T-cell (primary cell): ENCODE results near the gene TFF2. TPM values are rescaled to one million over a fixed set of nuclear protein-coding genes. Genes with fewer than 3 reads are reported as not detected.

Experiments
- ATAC-seq, 4 experiments: fragments of 200-7000 bp in 3 of 4; fragments of 150-1000 bp in 1 of 4; cut with Tn5 transposase; replicated peaks in 1 of 4; 1 replicate in 3 of 4; 2 replicates in 1 of 4; pipeline ENCODE4 v1.10.0; 2021; ENCODE audit warnings: moderate library complexity in 3 of 4, mild to moderate bottlenecking in 2 of 4, moderate number of reproducible peaks in 1 of 4
- CTCF ChIA-PET, 2 donors: fragments of 300-600 bp; sonication (Branson Sonifier 250); formaldehyde crosslinking; loops; one replicate each; lab custom pipeline; 2022; ENCODE audit warnings: antibody characterized with exemption in 2 of 2; lab: Charles Lee
- POLR2A ChIA-PET, 2 donors: fragments of 300-600 bp; sonication (Branson Sonifier 250); formaldehyde crosslinking; loops; one replicate each; lab custom pipeline; 2022; ENCODE audit warnings: antibody characterized with exemption in 2 of 2; lab: Charles Lee
- DNase-seq, 35 experiments: peaks; one replicate each; pipeline versions ENCODE4 v3.0.0 to v3.0.0-alpha.2; 2013 to 2023
- H3K27ac ChIP-seq: one replicate; pipeline ENCODE4 v1.5.1; 2013; ENCODE audit warnings: low read length
- H3K27me3 ChIP-seq, 2 experiments: replicated peaks in 1 of 2; 1 replicate in 1 of 2; 2 replicates in 1 of 2; pipeline versions ENCODE4 v1.6.1 to v1.7.0; 2013; ENCODE audit warnings: low read length in 1 of 2, mixed read lengths in 1 of 2; ENCODE audit not compliant: control insufficient read depth in 2 of 2, insufficient read depth in 2 of 2; ENCODE audit errors: extremely low read depth in 1 of 2
- H3K36me3 ChIP-seq, 2 donors: 1 replicate in 1 of 2; 2 replicates in 1 of 2; pipeline versions ENCODE4 v1.6.1 to v1.7.0; 2013; ENCODE audit warnings: low read length in 1 of 2; ENCODE audit not compliant: control insufficient read depth in 2 of 2, insufficient read depth in 1 of 2; ENCODE audit errors: extremely low read depth in 1 of 2
- H3K4me1 ChIP-seq, 2 experiments: 1 replicate in 1 of 2; 2 replicates in 1 of 2; pipeline versions ENCODE4 v1.6.1 to v1.7.0; 2013; ENCODE audit warnings: low read length in 2 of 2, mixed read lengths in 1 of 2; ENCODE audit not compliant: insufficient read depth in 2 of 2, control insufficient read depth in 1 of 2; ENCODE audit errors: extremely low read depth in 1 of 2
- H3K4me3 ChIP-seq, 2 donors: 1 replicate in 1 of 2; 2 replicates in 1 of 2; pipeline versions ENCODE4 v1.5.1 to v1.7.0; 2013; ENCODE audit warnings: mild to moderate bottlenecking in 2 of 2, low read length in 1 of 2, moderate library complexity in 1 of 2; ENCODE audit not compliant: control insufficient read depth in 1 of 2; ENCODE audit errors: extremely low read depth in 1 of 2
- H3K9me3 ChIP-seq: 2 replicates; pipeline ENCODE4 v1.7.0; 2013
- H3K27ac Mint-ChIP-seq, 2 donors: one replicate each; pipeline ENCODE4 v1.8.0; 2020 to 2021; ENCODE audit warnings: mild to moderate bottlenecking in 2 of 2, mixed read lengths in 2 of 2
- H3K27me3 Mint-ChIP-seq, 2 donors: one replicate each; pipeline ENCODE4 v1.8.0; 2021 to 2022; ENCODE audit warnings: mixed read lengths in 2 of 2
- H3K36me3 Mint-ChIP-seq: one replicate; pipeline ENCODE4 v1.8.0; 2021; ENCODE audit warnings: mixed read lengths
- H3K4me1 Mint-ChIP-seq, 3 donors: one replicate each; pipeline ENCODE4 v1.8.0; 2020 to 2022; ENCODE audit warnings: mixed read lengths in 3 of 3, mild to moderate bottlenecking in 1 of 3
- H3K4me3 Mint-ChIP-seq, 3 donors: one replicate each; pipeline ENCODE4 v1.8.0; 2020 to 2022; ENCODE audit warnings: mild to moderate bottlenecking in 3 of 3, mixed read lengths in 3 of 3, moderate library complexity in 3 of 3
- H3K9me3 Mint-ChIP-seq, 3 donors: one replicate each; pipeline ENCODE4 v1.8.0; 2020 to 2022; ENCODE audit warnings: mixed read lengths in 3 of 3
- WGBS: methylation state at CpG from one replicate; pipeline ENCODE4 v1.1.5; 2013; ENCODE audit warnings: missing lambda C conversion rate; ENCODE audit not compliant: insufficient coverage; 5-methylcytosine and 5-hydroxymethylcytosine counted together
- total RNA-seq, 35 experiments: library from RNA in 6 of 35; stranded (reverse) in 6 of 35; fragments of 120-200 nt in 1 of 35; gene quantifications; one replicate each; pipeline versions ENCODE4 v1.2.1 to v1.2.4 and lab custom pipeline; 2013 to 2026

The TFF2 gene
- total RNA-seq, 5 donors from 2014 or later (not counting 1 experiment from before 2014, with no cell fraction given), result 0.38 TPM; not detected in 4

DNA sequence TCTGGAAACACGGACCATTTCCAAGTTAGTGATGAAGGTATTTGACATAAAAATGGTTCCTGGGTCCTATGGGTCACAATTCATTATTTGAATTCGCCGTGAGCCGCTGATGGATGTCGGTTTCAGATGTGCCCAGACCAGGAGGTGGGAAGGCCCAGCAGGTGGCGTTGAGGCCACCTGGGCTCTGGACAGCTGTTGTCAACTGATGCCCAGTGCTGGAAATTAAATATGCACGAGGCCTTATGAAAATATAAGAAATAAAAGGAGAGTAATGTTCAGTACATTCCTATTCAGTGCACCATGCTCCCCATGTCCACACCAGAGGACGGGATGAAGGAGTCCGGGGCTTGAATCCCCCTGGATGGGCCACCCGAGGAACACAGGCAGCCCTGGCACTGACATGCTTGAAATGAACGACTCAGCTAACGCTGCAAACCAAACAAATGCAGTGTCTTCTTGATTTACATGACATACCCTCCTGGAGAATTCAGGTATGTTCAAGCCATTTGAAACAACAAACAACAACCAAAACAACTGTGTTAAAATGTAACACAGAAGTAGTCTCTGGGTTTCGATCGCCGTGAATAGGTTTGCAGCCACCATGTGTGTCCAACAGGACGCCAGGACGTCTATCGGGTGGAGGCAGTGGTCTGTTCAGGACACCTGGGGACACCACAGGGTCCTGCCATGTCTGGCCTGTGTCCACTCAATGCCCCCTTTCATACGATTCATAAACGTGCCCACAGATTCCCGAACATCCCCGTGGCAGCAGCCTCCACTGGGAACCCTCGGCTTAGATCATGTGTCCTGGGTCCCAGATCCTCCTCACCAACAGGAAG, 41.7 kb downstream of the TFF2 start:
- Mint-ChIP-seq H3K27me3 (peaks cover 0 to 7% of the 10 kb centered on the region in 2 donors), H3K9me3 (no peaks in the 10 kb centered on the region), H3K36me3 (no peaks in the 10 kb centered on the region), H3K4me3 (no peak overlapping the region), H3K4me1 (peaks cover 0 to 11% (median 10%) of the 10 kb centered on the region in 3 donors), H3K27ac (no peak overlapping the region)
- DNase-seq (no peak), ATAC-seq (peak in 1 of 4 experiments; percentile 31)
- WGBS, result 62% methylated on average over 15 of the region's 23 CpGs
- Histone ChIP-seq H3K27ac (no peak overlapping the region), H3K27me3 (peaks cover 0 to 47% of the 10 kb centered on the region in 2 experiments), H3K9me3 (no peaks in the 10 kb centered on the region), H3K4me3 (no peak overlapping the region), H3K4me1 (peaks cover 0 to 17% of the 10 kb centered on the region in 2 experiments), H3K36me3 (no peaks in the 10 kb centered on the region)
- ChIA-PET POLR2A (no interaction called here), CTCF (interaction anchor here (0.6 to 0.7 kb wide), 8 partner anchors 10 to 384 kb away, joined by 3 to 11 read pairs (median 6); partner anchors contain the start of gene UBASH3A (in 1 of the 2))

DNA sequence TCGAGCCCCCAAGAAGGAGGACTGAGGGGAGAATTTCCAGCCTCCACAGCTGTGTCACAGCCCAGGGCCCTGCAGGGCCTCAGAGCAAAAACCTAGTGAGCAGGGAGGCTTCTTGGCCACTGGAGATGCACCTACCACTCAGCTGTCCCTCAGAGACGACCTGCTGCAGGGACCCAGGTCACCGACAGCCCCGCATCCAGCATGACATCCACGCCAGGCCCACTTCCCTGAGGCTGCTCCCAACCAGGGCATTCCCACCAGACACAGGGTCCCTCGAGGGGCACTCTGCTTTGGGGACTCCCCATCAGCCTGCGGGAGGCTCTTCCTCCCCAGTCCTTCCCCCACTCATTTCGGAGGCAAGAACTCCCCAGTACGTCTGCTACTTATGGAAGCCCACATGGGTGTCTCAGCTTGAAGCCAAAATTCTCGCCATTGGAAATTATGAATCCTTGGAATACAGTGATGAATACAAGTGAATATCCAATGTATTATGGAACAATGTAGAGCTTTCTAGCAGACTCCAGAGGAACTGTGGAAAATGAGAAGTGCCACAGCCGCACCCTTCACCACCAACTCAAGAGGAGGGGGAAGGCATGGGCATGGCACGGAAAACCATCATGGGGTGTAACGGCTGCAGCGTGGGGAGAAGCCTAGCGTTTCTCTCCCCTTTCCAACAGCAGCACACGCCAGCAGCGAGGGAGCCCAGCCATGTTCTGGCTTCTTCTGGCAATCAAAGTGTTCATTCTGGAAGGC, 42.5 kb downstream of the TFF2 start:
- peaks cover 0 to 47% of the 10 kb centered on the region in 2 experiments for H3K27me3 ChIP-seq
- H3K27me3 Mint-ChIP-seq, result peaks cover 0 to 7% of the 10 kb centered on the region in 2 donors
- POLR2A ChIA-PET, result no interaction called here
- peaks cover 0 to 11% (median 10%) of the 10 kb centered on the region in 3 donors for H3K4me1 Mint-ChIP-seq
- H3K4me1 ChIP-seq, result peaks cover 0 to 17% of the 10 kb centered on the region in 2 experiments
- H3K36me3 ChIP-seq, result no peaks in the 10 kb centered on the region
- H3K4me3 ChIP-seq, result no peak overlapping the region
- DNase-seq, result no peak
- no peak overlapping the region for H3K27ac ChIP-seq
- no peak overlapping the region for H3K27ac Mint-ChIP-seq
- CTCF ChIA-PET, result no interaction called here
- H3K36me3 Mint-ChIP-seq, result no peaks in the 10 kb centered on the region
- no peak for ATAC-seq
- H3K9me3 Mint-ChIP-seq, result no peaks in the 10 kb centered on the region
- no peaks in the 10 kb centered on the region for H3K9me3 ChIP-seq
- 81% methylated on average over 4 of the region's 17 CpGs for WGBS
- no peak overlapping the region for H3K4me3 Mint-ChIP-seq

DNA sequence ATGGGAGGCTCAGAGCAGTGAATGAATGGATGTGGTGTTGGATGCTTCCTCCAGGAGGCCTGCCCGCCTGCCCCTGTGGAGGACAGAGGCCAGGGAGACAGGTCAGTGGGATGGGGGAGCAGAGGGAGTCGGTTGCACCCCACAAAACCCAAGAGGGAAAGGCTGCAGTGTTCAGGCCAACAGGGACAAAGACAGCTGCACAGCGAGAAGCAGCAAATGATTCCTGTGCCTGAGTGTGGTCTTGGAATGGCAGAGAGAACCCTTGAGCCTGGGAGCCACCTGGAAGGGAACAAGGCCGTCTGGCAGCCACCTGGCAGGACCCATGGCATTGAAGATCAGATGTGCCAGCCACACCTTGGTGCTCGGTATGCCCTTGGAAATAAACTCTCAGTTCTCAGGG, 43.7 kb downstream of the TFF2 start:
- WGBS, result 41% methylated on average over 4 of the region's 5 CpGs
- CTCF ChIA-PET, result no interaction called here

DNA sequence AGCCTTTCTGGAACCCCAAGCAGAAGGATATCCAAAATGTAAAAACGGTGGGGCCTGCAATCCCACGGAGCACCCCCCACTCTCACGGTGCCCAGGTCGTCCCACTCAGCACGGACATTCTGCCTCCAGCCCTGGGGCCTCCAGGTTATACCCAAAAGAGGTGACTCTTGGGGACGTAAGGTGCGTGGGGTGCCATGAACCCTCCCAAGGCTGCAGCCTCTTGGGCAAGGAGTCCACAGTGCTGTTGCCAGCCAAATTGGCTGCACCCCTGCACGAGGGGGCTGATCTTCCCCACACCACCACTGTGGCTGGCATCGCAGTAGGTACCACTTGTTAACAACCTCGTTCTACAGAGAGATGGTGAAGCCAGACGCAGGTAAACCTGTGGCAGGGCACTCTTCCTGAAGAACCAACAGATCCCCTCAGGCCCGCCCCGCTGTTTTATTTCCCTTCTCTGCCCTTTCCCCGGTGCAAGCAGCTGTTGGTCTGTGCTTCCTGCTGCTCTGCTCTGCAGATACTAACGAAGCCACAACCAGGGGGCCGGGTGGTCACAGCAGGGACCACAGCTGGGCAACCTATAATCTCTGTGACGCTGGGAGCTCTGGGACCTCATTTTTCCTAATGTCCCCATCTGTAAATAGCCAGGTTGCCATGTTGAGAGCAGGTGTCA, 44.3 kb downstream of the TFF2 start:
- ChIA-PET CTCF (no interaction called here), POLR2A (no interaction called here)
- Histone ChIP-seq H3K4me3 (no peak overlapping the region), H3K9me3 (no peaks in the 10 kb centered on the region), H3K27me3 (peaks cover 0 to 47% of the 10 kb centered on the region in 2 experiments), H3K4me1 (peaks cover 0 to 17% of the 10 kb centered on the region in 2 experiments), H3K27ac (no peak overlapping the region), H3K36me3 (no peaks in the 10 kb centered on the region)
- H3K36me3 Mint-ChIP-seq, result no peaks in the 10 kb centered on the region
- no peak overlapping the region for H3K27ac Mint-ChIP-seq
- H3K9me3 Mint-ChIP-seq, result no peaks in the 10 kb centered on the region
- H3K27me3 Mint-ChIP-seq, result peaks cover 0 to 7% of the 10 kb centered on the region in 2 donors
- WGBS, result 41% methylated on average over 17 of the region's 17 CpGs
- H3K4me1 Mint-ChIP-seq, result peaks cover 0 to 11% (median 10%) of the 10 kb centered on the region in 3 donors
- no peak for ATAC-seq
- no peak for DNase-seq
- H3K4me3 Mint-ChIP-seq, result no peak overlapping the region

More for the DNA sequence above, 43.7 kb downstream of the TFF2 start:
- Histone ChIP-seq H3K9me3 (no peaks in the 10 kb centered on the region), H3K4me1 (peaks cover 0 to 17% of the 10 kb centered on the region in 2 experiments), H3K27me3 (peaks cover 0 to 47% of the 10 kb centered on the region in 2 experiments), H3K4me3 (no peak overlapping the region), H3K27ac (no peak overlapping the region), H3K36me3 (no peaks in the 10 kb centered on the region)
- H3K4me3 Mint-ChIP-seq, result no peak overlapping the region
- H3K9me3 Mint-ChIP-seq, result no peaks in the 10 kb centered on the region
- POLR2A ChIA-PET, result no interaction called here
- H3K4me1 Mint-ChIP-seq, result peaks cover 0 to 11% (median 10%) of the 10 kb centered on the region in 3 donors
- no peaks in the 10 kb centered on the region for H3K36me3 Mint-ChIP-seq
- DNase-seq (no peak), ATAC-seq (no peak)
- H3K27me3 Mint-ChIP-seq, result peaks cover 0 to 7% of the 10 kb centered on the region in 2 donors
- H3K27ac Mint-ChIP-seq, result no peak overlapping the region

- ATAC-seq, result no peak
- Mint-ChIP-seq H3K27me3 (peaks cover 0 to 7% of the 10 kb centered on the region in 2 donors), H3K4me1 (peaks cover 0 to 11% (median 10%) of the 10 kb centered on the region in 3 donors), H3K4me3 (no peak overlapping the region), H3K27ac (no peak overlapping the region), H3K36me3 (no peaks in the 10 kb centered on the region), H3K9me3 (no peaks in the 10 kb centered on the region)
- H3K4me1 ChIP-seq, result peaks cover 0 to 17% of the 10 kb centered on the region in 2 experiments
- peaks cover 0 to 47% of the 10 kb centered on the region in 2 experiments for H3K27me3 ChIP-seq
- H3K36me3 ChIP-seq, result no peaks in the 10 kb centered on the region
- no peak overlapping the region for H3K27ac ChIP-seq
- ChIA-PET POLR2A (no interaction called here), CTCF (no interaction called here)
- no peaks in the 10 kb centered on the region for H3K9me3 ChIP-seq
- no peak overlapping the region for H3K4me3 ChIP-seq
- DNase-seq, result no peak
- 96% methylated on average over 33 of the region's 33 CpGs for WGBS
Measured at GRCh38 chr21:42305707-42306147, 45.1 kb downstream of the TFF2 start.
